HG03558 (cell line): ENCODE measurements around the gene REC8.

Experiments used
- ATAC-seq: cut with Tn5 transposase; IDR thresholded peaks from one replicate; pipeline ENCODE4 v1.9.1; 2021; ENCODE audit warnings: moderate number of reproducible peaks; ENCODE audit not compliant: unreplicated experiment; ENCODE audit errors: extremely low read depth

Gene REC8, protein sequence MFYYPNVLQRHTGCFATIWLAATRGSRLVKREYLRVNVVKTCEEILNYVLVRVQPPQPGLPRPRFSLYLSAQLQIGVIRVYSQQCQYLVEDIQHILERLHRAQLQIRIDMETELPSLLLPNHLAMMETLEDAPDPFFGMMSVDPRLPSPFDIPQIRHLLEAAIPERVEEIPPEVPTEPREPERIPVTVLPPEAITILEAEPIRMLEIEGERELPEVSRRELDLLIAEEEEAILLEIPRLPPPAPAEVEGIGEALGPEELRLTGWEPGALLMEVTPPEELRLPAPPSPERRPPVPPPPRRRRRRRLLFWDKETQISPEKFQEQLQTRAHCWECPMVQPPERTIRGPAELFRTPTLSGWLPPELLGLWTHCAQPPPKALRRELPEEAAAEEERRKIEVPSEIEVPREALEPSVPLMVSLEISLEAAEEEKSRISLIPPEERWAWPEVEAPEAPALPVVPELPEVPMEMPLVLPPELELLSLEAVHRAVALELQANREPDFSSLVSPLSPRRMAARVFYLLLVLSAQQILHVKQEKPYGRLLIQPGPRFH

DNA sequence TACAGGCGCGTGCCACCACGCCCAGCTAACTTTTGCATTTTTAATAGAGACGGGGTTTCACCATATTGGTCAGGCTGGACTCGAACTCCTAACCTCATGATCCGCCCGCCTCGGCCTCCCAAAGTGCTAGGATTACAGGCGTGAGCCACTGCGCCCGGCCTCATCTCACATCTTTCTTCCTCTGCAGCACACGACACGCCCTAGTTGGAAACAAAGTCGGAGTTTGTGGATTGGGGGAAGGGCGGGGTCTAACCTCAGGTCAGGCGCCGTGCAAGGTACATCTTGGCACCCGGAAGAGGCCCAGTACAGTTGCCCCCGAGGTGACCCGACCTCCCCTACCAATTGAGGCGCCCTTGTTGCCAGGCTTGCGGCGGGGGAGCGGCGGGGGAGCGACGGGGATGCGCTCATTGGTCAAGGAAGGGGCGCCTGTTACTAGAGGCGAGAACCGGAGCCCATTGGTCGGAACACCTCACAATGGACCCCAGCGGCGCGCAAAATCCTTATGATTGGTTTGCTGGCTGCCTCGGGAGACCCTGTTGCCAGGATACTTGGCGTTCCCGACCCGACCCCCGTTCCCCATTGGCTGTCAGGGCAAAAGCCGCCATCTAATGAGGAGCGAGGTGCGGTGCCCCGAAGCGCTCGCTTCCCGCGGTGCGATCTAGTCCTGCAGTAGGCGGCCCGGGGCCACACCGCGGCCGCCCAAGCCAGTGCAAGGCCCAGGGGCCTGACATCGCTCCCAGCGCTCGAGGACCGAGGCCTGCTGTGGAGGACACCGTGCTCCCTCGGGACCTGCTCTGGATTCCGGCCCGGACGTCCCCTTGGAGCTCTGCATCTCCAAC, at the start of gene REC8:
Gene REC8 (plus strand): TSS at position 659 of the 839 bp plus-strand sequence. CDS start 473 bp downstream, outside the sequence.
- peak; percentile 79 for ATAC-seq

DNA sequence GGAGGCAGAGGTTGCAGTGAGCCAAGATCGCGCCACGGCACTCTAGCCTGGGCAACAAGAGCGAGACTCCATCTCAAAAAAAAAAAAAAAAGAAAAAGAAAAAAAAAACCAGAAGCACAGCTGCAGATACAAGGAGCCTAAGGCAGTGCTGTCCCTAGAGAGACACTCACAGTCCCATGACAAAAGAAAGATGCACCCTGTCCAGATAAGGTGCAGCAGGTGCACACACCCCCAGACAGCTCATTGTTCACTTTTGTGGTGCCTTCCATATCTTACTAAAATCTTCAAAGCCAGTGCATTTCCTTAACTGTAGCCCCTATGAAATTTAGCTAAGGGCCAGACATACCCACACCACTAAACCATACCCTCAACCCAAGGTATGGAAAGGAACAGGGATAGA, 49.5 kb upstream of the REC8 start:
- ATAC-seq = no peak

DNA sequence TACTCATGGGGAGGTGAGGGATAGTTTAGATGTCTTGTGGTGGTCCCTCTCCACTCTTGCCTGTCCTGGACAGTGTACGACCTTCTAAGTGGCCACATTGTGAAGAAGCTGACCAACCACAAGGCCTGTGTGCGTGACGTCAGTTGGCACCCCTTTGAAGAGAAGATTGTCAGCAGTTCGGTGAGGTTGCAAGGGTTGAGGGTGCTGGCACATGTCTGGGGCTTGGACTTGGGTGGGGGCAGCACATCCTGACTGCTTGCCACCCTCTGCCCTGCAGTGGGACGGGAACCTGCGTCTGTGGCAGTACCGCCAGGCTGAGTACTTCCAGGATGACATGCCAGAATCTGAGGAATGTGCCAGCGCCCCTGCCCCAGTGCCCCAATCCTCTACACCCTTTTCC, 49.0 kb upstream of the REC8 start:
- no peak for ATAC-seq

DNA sequence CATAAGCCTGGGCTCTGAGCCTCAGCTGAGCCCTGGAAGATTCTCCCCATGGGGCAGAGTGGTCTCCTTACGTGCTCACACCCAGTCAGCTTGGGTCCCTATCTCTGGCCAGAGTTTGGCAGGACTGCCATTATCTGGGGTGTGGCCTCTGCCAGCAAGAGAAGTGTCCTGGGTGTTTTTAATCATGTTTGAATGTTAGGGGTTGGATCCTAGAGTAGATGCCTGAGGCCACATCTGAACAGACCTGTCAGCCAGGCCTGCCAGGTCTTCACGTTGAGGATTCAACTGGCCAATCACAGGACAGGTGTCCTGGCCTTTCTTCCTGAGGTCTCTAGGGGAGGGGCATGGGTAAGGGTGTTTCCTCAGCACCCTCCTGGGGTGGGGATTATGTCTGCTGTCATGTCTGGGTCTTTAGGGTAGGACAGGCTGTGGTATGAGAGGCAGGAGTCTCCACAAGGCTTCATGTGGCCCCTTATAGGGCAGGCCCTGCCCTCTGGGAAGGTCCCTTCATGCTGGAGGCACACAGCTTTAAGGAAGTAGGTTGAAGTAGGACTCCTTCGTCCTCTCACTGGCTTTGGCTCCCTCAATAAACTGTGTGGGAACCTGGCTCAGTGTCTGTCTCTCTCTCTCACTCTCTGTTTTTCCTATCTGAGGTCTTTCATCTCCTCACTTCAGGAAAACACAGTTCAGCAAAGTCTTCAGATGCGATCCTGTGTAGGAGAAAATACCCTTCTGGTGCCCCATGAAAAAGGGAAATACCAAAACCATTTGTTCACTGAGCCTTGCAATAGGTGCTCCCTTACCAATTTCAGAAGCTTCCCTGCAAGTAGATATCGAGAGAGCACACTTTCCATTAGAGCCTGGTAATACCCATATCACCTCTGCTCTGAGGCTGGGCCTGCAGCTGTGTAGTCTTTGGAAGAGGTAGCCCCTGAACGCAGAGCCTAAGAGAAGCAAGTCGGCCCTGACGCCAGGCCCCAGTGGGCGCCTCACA, 48.2 kb upstream of the REC8 start:
- no peak for ATAC-seq

DNA sequence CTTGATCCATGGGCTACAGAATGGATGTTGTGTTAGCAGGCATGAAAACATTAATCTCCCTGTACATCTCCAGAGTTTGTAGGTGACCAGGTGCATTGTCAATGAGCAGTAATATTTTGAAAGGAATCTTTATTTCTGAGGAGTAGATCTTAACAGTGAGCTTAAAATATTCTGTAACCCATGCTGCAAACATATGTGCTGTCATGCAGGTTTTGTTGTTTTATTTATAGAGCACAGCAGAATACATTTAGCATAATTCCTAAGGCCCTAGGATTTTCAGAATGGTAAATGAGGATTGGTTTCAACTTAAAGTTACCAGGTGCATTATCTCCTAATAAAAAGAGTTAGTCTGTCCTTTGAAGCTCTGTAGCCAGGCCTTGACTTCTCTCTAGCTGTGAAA, 44.9 kb upstream of the REC8 start:
- ATAC-seq = no peak

DNA sequence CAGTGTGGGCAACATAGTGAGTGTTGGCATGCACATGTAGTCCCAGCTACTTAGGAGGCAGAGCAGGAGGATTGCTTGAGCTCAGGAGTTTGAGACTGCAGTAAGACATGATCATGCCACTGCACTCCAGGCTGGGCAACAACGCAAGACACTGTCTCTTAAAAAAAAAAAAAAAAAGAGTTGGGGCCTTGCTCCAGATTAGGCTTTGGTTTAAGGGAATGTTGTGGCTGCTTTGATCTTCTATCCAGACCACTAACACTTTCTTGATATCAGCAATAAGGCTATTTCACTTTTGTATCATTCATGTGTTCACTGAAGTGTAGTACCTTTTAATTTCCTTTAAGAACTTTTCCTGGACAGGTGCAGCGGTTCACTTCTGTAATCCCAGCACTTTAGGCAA, 44.2 kb upstream of the REC8 start:
- no peak for ATAC-seq

DNA sequence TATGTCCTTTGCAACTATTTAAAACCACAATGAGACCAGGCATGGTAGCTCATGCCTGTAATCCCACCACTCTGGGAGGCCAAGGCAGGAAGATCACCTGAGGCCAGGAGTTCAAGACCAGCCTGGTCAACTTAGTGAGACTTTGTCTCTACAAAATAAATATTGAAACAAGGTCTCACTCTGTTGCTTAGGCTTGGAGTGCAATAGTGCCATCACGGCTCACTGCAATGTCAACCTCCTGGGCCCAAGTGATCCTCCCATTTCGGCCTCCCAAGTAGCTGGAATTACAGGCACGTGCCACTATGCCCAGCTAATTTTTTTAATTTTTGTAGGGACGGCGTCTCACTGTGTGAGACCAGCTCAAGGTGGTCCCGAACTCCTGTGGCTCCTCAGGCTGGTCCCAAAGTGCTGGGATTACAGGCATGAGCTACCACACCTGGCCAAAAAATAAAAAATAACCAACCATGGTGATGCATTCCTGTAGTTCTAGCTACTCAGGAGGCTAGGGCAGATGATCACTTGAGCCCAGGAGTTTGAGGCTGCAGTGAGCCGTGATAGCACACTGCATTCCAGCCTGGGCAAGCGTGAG, 42.4 kb upstream of the REC8 start:
- no peak for ATAC-seq

DNA sequence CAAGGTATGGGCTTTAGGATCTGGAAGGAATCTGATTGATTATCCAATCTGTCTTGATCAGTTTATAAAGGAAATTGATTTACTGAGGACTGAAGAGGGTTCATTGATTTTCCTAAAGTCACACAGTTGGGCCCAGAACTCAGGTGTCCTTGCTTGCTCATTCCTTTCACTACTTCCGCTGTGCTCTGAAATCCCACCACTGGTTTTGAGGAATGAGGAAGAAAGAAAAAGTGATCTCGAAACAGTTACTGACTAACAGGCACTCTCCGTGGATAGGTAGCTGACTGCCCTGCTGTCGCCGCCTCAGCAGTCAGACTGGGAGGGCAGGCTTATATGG, 41.5 kb upstream of the REC8 start, which contains the start of gene FITM1:
Gene FITM1 (plus strand): TSS at position 280 of the 337 bp plus-strand sequence. CDS start 905 bp downstream, outside the sequence.
- ATAC-seq = no peak

DNA sequence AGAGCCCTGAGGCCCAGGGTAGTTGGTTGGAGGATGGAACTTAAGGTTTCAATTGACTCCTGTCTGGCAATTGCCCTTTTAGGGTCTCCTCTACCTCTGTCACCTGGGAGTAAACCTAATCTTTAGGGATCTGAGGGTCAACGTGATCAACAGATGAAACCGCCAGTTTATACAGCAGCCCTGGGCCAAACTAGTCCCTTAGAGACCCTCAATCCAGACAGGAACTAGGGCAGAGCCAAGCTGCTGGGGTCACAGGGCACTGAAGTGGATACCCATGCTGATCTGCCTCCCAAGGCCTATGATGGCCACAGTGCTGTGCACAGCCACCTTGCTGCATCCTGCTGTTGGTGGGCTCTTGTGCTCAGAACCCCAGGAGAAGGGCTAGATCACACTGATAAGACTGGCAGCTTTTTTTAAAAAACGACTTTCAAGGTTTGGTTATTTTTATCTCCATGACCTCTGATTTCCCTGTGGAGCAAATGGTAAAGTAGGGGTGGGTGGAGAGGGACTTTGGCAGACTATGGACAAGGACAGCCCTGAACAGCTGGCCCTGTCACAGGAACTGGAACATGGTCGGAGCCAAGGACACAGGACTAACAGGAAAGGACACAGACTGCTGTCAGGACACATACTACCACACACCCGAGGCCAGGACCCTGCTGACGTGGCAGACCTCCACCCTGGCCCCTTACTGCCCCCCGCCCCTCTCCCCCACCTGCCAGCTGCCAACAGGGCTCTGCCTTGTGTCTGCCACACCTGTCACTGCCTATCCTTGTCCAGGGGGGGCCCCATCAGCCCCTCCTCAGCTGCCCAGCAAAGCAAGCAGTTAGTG, 40.9 kb upstream of the REC8 start:
- no peak for ATAC-seq

DNA sequence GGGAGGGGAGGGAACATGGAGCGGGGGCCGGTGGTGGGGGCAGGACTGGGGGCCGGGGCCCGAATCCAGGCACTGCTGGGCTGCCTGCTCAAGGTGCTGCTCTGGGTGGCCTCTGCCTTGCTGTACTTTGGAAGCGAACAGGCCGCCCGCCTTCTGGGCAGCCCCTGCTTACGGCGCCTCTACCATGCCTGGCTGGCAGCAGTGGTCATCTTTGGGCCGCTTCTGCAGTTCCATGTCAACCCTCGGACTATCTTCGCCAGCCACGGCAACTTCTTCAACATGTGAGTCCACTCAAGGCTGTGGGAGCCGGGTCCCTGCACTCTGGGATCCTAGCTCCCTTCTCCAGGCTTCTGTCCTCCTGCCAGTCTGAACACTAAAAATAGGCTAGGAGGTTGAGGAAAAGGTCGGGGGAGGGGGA, 40.3 kb upstream of the REC8 start:
- no peak for ATAC-seq

DNA sequence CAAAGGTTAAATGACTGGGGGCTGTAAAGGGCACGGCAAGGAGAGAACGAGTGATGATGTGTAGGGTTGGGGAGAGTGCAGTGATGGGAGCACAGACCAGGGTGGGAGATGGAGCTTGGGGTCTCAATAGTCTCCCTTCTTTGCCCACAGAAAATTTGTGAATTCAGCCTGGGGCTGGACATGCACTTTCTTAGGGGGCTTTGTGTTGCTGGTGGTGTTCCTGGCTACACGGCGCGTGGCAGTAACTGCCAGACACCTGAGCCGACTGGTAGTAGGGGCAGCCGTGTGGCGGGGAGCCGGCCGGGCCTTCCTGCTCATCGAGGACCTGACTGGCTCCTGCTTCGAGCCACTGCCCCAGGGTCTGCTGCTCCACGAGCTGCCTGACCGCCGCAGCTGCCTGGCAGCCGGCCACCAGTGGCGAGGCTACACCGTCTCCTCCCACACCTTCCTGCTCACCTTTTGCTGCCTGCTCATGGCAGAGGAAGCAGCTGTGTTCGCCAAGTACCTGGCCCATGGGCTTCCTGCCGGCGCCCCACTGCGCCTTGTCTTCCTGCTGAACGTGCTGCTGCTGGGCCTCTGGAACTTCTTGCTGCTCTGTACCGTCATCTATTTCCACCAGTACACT, 39.7 kb upstream of the REC8 start:
- no peak for ATAC-seq

DNA sequence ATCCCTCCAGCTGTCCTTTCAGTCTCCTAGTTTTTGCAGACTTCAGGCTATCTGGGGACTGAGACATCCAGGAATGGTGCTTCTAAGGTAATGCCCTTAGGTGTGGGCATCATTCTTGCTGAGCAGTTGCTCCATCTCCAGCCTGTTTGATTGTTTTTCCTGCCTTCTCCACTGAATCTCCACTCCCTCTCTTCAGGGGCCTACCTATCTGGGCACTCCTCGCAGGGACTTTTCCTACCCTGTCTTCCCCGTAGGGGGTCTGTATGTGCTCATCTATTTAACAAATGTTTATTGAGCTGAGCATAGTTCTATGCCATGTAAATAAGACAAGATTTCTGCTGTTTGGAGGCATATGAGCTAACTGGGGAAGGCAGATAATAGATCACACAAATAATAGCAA, 38.9 kb upstream of the REC8 start:
- ATAC-seq = no peak

DNA sequence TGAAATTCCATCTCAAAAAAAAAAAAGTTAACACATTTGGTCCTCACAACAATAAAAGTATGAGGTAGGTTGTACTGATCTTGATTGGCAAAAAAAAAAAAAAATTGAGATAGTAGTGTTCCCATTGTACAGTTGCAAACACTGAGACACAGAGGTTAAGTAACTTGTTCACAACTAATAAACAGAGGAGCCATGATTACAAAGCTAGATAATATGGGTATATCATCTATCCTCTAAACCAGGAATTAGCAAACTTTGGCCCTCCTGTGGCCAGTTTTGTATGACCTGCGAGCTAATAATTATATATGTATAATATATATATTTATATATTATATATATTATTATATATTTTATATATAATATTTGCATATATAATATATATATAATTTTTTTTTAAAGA, 38.1 kb upstream of the REC8 start:
- no peak for ATAC-seq

DNA sequence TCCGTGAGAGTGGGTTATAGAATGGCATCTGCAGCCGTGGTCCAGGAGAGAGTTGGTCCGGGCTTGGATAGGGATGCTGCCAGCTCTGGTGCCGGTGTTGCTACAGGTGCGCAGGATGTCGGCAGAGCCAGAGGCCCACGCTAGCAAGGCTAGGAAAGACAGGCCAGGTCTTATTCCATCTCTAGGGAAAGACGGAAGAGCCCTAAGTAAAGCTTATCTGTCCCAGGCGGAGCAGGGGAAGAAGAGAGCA, 36.4 kb upstream of the REC8 start:
- peak; percentile 4 for ATAC-seq

DNA sequence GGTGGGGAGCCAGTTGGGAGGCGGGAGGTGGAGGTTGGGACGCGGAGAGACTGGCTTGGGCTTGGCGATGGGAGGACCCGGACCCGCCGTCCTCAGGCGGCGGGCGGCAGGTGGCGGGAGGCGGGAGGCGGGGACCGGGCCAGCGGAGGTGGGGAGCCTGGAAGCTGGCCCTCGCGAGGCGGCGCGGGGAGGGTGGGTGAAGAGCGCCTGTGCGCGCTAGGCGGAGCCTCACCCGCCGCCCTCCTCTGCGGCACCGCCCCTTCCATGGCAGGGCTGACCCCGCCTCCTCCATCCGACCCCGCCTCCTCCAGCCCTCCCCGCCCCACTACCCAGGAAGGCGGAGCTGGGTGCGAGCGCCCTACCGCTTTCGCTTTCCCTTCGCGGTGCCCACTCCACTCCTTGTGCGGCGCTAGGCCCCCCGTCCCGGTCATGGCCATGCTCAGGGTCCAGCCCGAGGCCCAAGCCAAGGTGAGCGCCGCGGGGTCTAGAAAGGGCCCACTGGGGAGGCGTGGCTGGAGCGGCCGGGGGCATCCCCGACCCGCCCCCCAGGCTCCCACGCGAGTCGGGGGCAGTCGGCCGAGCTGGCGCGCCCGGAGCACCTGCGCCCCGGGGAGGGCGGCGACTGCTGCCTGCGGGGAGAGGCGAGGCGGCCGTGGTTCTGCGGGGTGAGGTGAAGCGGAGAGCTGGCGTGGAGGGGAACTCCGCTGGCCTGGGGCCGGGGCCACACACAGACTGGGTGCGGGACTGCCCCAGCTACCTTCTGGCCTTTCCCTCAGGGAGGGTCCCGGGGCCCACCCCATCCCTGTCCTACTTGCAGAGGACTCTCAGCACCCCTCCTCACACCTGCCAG, 35.8 kb upstream of the REC8 start, which contains the start of gene PSME1:
Gene PSME1 (plus strand): TSS at position 361 of the 850 bp plus-strand sequence. CDS start 69 bp downstream, at position 430.
- ATAC-seq = peak; percentile 71

DNA sequence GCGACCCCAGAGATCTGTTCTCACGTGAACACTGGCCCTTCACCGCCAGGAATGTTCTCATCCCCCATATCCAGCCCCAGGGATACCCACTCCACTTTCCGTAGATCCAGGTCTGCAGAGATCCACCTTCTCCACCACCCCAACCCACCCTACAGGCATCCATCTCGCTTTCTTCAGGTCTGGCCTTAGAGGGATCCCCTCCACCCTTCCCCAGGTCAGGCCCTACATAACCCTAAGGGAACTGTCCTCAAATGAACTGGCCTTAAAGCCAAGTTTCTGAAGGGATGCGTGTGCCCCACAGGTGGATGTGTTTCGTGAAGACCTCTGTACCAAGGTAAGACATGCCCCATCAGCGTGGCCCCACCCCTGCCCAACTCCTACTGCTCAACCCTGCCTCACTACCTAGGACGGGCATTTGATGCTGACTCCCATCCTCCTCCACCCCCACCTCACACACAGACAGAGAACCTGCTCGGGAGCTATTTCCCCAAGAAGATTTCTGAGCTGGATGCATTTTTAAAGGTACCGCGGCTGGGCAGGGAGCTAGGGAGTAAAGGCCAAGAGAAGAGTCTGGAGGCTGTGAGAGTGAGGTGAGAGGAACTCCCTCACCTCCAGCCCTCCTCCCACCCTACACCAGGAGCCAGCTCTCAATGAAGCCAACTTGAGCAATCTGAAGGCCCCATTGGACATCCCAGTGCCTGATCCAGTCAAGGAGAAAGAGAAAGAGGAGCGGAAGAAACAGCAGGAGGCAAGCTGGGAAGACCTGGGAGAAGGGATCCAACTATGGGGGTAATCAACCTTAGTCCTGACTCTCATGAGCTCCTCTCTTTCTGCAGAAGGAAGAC, 35.0 kb upstream of the REC8 start:
- ATAC-seq = no peak
